Subcutaneous preadipocyte (primary cell): ENCODE data around the gene LCE2B. TPM values are rescaled to one million over a fixed set of nuclear protein-coding genes. Genes with fewer than 3 reads are reported as not detected.

Source experiments
- total RNA-seq: library from RNA; depleted of rRNA; stranded (reverse); fragments of >200 nt; gene quantifications from 2 replicates; pipeline ENCODE4 v1.2.3, GENCODE V29; 2012

LCE2B gene, protein sequence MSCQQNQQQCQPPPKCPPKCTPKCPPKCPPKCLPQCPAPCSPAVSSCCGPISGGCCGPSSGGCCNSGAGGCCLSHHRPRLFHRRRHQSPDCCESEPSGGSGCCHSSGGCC
- not detected in 2 replicates for total RNA-seq

GRCh38 chr1:152685823-152686222 is at the start of gene LCE2B:
Gene LCE2B, plus strand, starts transcription at chr1:152686123. Its CDS starts 721 bp downstream, at chr1:152686844.

DNA sequence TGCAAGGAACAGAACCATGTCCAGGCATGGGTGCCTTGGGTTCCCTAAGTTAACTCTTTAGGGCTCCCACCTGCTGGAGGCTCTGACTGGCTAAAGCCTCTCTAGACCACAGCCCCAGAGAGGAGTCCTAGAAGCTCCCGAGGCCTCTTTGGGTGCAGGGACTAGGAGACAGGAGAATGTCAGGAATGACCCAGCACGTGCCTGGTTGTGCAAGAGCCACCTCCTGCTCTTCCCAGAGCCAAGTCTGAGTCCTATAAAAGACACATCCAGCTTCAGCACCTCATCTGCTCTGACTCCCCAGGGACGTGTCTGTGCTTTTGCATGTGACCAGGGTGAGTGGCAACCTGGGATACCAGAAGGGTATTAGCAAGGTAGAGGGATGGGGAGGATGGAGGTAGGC is 22.8 kb upstream of the LCE2B start, which contains the start of gene LCE2D:
TSS of gene LCE2D (plus strand) at position 283 of the 400 bp plus-strand sequence. CDS start 726 bp downstream, outside the sequence.

DNA sequence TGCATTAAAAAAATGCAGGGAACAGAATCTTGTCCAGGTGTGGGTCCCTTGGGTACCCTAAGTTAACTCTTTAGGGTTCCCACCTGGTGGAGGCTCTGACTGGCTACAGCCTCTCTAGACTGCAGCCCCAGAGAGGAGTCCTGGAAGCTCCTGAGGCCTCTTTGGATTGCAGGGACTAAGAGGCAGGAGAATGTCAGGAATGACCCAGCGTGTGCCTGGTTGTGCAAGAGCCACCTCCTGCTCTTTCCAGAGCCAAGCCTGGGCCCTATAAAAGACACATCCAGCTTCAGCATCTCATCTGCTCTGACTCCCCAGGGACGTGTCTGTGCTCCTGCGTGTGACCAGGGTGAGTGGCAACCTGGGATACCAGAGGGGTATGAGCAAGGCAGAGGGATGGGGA is 10.9 kb upstream of the LCE2B start, which contains the start of gene LCE2C:
TSS of gene LCE2C (plus strand) at position 297 of the 400 bp plus-strand sequence. CDS start 737 bp downstream, outside the sequence.

DNA sequence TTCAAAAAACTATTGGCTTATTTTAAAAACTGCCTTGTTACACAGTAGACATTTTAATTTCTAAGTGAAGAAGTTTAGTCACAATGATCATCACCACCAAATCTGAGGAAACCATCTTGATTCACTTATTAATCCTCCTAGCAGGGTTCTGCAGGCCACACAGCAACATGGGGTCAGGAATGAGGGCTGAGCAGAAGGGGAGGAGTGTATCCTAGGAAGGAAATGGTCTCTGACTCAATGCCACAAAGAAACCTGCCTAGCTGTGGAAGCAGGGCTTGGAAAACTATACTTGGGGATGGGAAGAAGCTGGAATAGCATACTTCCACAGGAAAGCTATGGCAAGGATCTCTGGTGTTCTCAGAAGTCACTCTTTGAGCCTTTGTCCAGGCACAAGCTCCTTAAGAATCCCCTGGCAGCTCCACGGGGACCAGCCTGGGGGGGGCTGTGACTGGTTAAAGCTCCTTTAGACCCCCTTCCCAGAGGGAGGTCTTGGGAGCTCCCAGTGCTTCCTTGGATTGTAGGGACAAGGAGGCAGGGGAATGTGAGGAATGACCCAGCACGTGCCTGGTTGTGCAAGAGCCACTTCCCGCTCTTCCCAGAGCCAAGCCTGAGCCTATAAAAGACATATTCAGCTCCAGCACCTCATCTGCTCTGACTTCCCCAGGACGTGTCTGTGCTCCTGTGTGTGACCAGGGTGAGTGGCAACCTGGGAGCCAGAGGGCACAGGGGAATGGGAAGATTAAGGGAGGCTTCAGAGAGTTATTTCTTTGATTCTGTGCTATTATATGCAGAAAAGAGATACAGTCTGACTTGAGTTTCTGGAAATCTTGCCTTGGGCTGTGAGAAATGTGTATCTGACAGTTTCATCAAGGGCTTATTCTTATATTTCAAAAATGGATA is 12.0 kb downstream of the LCE2B start, which contains the start of gene LCE2A:
TSS of gene LCE2A (plus strand) at position 645 of the 900 bp plus-strand sequence. CDS start 557 bp downstream, outside the sequence.

GRCh38 chr1:152707860-152708259 is 21.9 kb downstream of the LCE2B start, which contains the start of gene LCE4A:
Gene LCE4A, plus strand, starts transcription at chr1:152708160. Its CDS starts 916 bp downstream, at chr1:152709076.

Other genes starting within 250 kb of the LCE2B start
- gene LCE5A, start 175.3 kb upstream of the LCE2B start, total RNA-seq, result not detected in 2 replicates
- not detected in 2 replicates for gene CRCT1, start 171.6 kb upstream of the LCE2B start, total RNA-seq
- gene LCE3E, start 119.3 kb upstream of the LCE2B start, total RNA-seq, result not detected in 2 replicates
- gene LCE3D, start 105.6 kb upstream of the LCE2B start, total RNA-seq, result not detected in 2 replicates
- not detected in 2 replicates for gene LCE3C, start 85.9 kb upstream of the LCE2B start, total RNA-seq
- not detected in 2 replicates for gene LCE3B, start 72.3 kb upstream of the LCE2B start, total RNA-seq
- gene LCE3A, start 63.0 kb upstream of the LCE2B start, total RNA-seq, result not detected in 2 replicates
- not detected in 2 replicates for gene LCE2D, start 22.7 kb upstream of the LCE2B start, total RNA-seq
- not detected in 2 replicates for gene LCE2C, start 10.8 kb upstream of the LCE2B start, total RNA-seq
- gene LCE2A, start 12.2 kb downstream of the LCE2B start, total RNA-seq, result not detected in 2 replicates
- gene LCE4A, start 22.0 kb downstream of the LCE2B start, total RNA-seq, result not detected in 2 replicates
- gene KPRP, start 71.9 kb downstream of the LCE2B start, total RNA-seq, result not detected in 2 replicates
- gene LCE1F, start 89.0 kb downstream of the LCE2B start, total RNA-seq, result not detected in 2 replicates
- 0.37 TPM in 1 of 2 replicates, not detected in the other for gene LCE1E, start 100.1 kb downstream of the LCE2B start, total RNA-seq
- not detected in 2 replicates for gene LCE1D, start 110.6 kb downstream of the LCE2B start, total RNA-seq
- gene LCE1C, start 120.5 kb downstream of the LCE2B start, total RNA-seq, result not detected in 2 replicates
- not detected in 2 replicates for gene LCE1B, start 125.8 kb downstream of the LCE2B start, total RNA-seq
- not detected in 2 replicates for gene LCE1A, start 141.3 kb downstream of the LCE2B start, total RNA-seq
- not detected in 2 replicates for gene LCE6A, start 156.7 kb downstream of the LCE2B start, total RNA-seq
- gene LCE7A, start 173.9 kb downstream of the LCE2B start, total RNA-seq, result not detected in 2 replicates
- gene SMCP, start 192.2 kb downstream of the LCE2B start, total RNA-seq, result 0.37 TPM in 1 of 2 replicates, not detected in the other
- gene IVL, start 222.4 kb downstream of the LCE2B start, total RNA-seq, result under 0.01 TPM in 1 of 2 replicates, not detected in the other